ENCODE data around the gene CLCN1.

DNA sequence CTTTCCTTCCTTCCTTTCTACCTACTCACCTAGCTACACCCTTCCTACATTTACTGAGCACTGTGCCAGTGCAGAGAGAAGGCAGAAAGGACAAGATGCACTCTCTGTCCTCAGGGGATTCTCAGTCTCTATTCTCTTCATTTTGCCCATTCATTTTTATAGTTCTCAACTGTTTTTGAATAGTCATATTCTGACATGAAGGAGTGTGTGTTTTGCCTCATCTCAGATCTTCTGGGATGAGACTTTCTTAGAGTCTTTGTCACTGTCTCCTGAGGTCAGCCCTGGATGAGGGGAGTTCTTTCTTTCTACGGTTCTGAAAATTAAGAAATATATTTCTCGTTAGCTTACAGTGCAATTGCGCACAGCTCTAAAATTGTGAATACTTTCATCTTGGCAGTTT lies 21.3 kb downstream of the CLCN1 start:
- no peak for TF ChIP-seq CTCF (conservative IDR thresholded peaks at IDR 0.05 in 1 of 2, IDR thresholded peaks at IDR 0.05 in 1 of 2; ENCODE audit: low read depth in 1 of 2, low read length in 2 of 2)
- no peak for TF ChIP-seq EZH2 (IDR thresholded peaks at IDR 0.05; ENCODE audit: low read length, missing control alignments)

All from fibroblast of lung (primary cell).